ENCODE data around the gene CALU.

Gene CALU

DNA sequence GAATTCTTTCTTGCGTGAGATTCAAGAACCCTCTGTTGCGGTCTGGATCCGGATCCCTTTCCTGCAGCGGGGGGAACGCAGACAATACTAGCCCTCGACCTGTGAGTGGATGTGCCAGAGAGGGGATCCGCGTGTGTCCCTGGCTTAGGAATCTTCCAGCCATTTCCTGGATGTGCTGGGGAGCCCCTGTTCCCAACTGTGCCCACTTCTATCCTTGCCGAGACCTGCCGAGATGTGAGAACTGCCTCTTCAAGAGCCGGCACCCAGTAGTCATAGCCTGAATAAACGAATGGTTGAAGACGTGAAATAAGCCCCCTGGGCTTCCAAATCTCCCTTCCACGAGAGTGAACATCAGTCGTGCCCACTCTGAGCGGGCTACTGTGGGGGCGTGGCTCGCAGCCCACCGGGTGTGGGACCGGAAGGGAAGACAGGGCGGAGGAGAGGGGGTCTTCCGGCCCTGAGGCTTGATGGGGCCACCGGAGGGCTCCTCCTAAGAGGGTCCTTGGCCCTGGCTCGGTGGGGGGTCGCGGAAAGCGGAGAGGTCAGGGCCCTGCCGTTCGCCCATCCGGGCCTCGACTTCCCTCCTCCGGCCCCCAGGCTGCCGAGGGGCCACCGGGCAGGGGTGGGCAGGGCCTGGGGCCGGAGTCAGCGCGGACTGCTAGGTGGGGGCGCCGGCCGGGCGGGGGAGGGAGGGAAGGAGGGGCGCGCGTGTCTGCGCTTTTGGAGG lies 51.3 kb downstream of the CALU start:
- no peak for DNase-seq

DNA sequence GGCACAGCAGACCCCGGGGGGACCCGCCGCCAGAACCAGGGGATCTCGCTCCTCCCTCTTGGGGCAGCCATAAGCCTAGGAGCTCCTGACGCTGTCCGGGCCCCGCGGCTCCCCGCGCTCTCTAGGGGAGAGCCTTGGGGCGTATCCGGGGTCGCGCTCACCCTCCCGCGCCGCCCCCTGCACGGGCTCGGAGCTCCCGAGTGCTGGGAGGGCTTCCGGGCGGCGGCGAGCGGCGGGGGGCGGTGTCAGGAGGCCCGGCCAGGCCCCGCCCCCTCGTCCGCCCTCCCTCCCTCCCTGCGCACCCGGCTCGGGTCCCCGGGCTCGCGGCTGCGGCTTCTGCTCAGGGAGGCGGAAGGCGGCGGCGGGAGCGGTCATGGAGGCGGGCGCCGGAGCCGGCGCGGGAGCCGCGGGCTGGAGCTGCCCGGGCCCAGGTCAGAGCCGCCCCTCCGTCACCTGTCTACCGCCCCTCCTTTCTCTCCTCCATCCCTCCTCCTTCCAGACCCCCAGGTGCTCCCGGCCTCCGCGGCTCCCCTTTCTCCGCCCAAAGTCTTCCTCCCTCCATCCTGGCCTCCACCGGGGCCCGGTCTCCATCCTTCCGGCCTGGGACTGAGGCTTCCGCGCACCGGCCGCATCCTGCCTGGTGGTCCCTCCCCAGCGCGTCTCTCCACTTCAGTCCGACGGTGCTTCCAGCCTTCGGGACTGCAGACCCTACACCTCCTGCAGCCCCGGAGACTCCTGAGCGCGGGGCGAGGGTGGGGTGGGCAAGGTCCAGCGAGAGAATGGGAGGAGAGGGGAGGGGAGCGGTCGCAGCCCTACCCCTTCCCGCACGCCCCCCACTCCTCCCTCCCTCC lies 52.2 kb downstream of the CALU start, which contains the start of gene CCDC136:
Gene CCDC136, plus strand, starts transcription at position 848 of the 851 bp plus-strand sequence. CDS start 444 bp downstream, outside the sequence.
- peak; percentile 83 for DNase-seq

DNA sequence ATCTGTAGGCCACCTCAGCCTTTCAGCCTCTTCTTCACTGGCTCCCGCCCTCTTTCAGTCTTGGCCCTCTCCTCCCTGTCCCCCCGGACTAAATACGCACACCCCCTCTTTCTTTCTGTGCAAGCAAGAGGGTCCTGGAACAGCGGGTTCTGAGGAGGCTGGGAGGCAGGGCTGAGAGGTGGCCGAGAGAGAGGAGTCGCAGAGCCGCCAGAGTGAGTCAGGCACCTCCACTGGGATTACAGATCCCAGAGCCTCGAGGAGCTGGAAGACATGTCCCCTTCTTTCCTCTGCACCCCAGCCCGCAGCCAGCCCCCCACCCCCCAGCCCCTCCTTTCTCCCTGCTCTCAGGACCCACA lies 52.8 kb downstream of the CALU start:
- DNase-seq: no peak

DNA sequence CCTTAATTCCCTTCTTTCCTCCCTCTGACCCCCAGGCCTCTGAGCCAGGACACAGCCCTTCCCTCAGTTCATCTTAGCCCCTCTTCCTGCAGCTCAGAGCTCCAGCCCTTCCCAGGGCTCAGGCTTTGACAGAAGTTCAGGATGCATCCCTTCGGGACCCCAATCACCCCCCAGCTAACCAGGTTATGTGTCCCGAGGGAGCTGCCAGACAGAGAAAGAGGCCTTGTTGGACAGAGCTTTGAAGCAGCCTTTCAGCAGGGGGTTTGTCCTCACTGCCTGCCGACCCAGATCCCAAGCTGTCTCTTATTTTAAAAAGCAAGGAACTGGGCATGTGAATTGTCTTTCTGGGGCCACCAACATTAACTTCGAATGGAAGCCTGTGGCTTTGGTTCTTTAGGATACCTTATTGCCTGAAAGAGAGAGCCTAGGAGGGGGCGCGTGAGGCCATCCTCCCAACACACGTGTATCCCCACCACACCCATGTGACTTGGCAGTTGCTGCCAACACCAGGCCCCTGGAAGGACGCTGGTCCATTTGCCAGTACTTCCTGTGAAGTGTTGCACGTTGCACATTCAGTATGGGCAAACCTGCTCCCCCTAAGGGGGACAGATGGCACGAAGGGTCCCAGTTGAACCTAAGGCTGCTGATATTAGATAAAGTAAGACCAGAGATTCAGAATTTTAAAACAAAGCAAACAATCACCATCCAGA lies 53.5 kb downstream of the CALU start:
- no peak for DNase-seq

DNA sequence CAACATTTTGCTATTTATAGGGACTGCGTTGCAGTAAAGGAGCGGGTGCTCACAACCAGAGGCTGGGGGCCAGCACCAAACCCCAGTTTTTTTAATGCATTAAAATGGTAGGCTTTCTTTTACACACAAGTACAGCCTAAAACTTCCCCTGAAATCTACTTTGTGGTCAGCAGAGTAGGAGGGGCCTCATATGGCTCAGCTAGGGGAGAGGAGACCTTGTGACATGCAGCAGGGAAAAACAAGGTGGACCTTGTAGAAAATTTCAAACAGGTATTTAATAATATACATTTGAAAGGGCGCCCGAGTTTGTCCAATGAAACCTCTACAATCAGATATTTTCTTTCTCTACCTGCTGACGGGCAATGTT lies 54.0 kb downstream of the CALU start:
- no peak for DNase-seq

DNA sequence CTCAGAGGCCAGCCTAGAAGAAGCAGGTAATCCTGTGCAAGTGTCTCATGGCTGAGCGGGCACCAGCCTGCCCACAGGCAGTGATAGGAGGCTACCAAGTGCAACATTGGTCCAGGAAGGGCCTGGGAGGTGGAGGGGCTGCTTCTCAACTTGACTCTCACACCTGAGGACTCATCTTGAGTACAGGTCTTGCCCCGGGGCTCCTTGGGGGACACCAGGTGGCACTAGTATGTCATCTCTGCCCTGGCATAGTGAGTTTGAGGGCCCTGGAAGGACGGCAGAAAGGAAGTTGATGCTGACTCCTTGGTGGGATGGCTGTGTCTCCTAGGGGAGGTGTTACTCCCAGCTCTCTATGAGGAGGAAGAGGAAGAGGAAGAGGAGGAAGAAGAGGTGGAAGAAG lies 54.9 kb downstream of the CALU start:
- peak; percentile 40 for DNase-seq

DNA sequence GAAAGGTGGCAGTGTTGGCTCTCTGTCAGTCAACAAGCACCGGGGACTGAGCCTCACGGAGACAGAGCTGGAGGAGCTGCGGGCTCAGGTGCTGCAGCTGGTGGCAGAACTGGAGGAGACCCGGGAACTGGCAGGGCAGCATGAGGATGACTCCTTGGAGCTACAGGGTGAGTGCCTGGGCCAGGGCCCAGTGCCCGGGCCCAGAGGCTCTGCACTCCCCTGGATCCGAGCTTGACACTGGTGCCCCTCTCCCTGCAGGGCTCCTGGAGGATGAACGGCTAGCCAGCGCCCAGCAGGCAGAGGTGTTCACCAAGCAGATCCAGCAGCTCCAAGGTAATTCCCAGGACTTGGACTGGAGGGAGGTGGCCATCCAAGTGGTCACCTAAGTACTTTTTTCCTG lies 55.3 kb downstream of the CALU start:
- DNase-seq: no peak

DNA sequence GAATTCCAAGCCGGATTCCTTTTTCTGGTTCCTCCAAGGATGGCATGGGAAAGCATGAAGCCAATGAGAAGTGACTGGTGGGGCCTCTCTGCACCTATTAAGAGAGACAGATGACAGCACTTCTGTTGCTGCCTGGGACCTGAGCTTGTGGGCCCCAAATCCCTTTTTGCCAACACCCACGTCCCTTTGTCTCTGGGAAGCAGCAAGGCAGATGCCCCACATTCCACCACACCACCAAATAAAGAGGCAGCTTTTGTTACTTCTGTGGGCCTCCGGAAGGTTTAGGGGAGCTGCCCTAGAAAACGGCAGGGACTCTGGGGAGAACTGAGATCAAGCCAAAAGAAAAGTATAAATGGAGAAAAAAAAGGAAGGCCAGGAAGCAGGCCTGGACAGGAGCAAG lies 56.0 kb downstream of the CALU start:
- no peak for DNase-seq

DNA sequence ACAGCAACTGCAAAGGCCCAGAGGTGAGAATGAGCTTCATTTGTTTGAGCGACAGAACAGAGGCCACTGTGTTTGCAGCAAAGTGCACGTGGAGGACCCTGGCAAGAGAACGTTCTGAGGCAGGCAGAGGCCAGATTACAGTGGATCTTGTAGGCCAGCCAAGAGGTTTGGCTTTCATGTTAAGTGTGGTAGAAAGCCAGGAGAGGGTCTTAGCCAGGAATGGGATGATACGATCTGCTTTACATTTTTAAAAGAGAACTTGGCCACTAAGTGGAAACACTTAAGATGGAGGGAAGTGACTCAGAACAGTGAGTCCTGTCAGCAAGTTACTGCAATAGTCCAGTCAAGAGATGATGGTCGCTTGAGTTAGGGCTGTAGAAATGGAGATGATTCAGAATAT lies 57.2 kb downstream of the CALU start:
- DNase-seq: no peak

DNA sequence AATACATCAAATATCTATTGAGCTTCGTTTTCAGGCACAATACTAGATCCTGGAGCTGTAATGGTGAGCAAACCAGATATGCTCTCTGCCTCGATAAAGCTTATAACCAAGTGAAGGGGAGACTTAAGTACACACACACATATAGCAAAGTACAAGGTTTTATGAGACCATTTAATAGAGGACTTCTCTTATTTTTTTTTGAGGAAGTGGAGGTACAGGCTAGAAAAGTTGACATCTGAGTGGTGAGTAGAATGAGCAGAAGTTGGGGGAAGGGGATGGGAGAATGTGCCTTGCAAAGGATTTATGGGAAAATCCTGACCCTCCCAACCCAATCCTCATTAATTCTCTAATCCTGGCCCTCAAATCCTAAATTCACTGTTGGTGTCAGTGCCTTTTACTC lies 60.3 kb downstream of the CALU start:
- DNase-seq: no peak

DNA sequence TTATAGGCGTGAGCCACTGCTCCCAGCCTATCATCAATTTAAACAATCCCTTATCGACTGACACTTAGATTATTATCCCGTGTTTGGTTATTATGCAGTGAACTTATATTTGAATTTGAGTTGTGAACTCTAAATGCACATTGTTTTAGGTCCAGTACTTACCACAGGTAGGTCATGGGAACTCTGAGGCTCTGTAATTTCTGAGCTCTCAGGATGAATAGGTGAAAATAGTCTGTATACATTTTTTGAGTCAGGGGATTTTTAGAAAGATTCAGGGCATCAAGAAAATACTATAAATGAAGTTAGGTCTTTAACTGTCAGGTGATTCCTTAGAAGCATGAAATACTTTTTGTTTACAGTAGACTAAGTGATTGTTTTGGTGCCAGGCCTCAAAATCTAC lies 61.4 kb downstream of the CALU start:
- DNase-seq: no peak

DNA sequence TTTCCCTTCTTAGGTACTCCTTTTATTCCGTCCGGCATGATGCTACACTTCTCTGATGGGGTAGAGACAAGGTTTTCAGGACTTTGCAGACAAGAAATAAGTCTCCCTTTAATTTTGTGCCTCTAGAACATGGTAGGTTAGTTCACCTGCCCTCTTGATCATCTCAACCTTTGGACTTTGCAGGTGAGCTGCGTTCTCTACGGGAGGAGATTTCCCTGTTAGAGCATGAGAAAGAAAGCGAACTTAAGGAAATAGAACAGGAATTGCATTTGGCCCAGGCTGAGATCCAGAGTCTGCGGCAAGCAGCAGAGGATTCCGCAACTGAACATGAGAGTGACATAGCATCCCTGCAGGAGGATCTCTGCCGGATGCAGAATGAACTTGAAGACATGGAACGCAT lies 61.8 kb downstream of the CALU start:
- DNase-seq: no peak

DNA sequence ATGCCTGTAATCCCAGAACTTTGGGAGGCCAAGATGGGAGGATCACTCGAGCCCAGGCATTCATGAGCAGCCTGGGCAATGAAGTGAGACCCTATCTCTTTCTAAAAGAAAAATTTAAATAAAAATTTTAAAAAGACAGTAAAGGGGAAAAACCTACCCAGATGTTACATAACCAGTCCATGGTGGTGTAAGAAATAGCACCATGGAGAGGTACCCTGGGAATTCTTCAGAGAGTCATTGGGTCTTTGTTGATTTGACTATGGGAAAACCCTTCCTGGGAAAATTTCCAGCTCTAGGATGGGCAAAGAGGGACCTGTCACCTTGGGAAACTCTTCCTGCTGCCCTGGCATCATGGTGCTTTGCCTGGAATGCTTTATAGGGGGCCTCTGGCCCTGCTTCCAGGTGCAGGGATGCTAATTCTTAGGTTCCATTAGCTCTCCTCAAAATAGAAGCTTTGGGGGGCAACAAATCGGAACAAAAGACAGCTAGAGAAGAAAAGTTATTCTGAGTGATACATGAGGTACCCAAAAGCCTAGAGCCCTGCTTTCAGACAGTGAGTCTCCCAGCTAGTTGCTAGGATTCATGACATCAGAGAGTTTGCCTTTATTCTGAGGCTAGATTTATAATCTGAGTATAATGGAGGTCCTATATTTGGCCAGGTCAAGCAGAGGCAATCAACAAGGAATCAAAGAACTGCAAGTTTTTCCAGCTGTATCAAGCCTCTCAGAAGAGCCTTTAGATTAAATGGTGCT lies 62.7 kb downstream of the CALU start:
- DNase-seq: no peak

DNA sequence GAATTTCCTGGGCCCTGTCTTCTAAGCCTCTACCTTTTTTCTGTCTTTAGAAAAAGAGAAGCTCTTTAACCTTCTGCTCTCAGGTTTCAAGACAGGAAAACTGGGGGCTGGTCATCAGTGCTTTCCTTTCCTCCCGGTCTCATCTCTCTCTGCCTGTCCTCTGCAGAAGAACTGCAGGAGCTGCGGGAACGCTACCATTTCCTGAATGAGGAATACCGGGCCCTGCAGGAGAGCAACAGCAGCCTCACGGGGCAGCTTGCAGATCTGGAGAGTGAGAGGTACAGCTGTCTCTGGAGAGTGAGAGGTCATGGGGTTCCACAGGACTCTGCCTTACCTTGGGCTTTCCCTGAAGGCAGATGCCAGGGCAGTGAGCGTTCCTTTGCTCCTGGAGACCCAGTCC lies 65.3 kb downstream of the CALU start:
- DNase-seq: no peak

DNA sequence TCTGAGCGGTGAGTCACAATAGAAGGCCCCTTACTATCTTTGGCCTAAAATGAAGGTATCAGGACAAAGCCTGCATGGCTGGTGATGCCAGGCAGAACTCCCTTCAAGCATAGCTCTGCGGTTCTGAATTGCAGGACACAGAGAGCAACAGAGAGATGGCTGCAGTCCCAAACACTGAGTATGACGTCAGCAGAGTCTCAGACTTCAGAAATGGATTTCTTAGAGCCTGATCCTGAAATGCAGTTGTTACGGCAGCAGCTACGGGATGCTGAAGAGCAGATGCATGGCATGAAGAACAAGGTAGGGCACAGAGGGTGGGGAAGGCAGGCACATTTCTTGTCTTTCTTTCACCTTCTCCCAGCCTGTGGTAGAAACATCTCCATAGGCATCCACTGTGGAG lies 66.1 kb downstream of the CALU start:
- no peak for DNase-seq

DNA sequence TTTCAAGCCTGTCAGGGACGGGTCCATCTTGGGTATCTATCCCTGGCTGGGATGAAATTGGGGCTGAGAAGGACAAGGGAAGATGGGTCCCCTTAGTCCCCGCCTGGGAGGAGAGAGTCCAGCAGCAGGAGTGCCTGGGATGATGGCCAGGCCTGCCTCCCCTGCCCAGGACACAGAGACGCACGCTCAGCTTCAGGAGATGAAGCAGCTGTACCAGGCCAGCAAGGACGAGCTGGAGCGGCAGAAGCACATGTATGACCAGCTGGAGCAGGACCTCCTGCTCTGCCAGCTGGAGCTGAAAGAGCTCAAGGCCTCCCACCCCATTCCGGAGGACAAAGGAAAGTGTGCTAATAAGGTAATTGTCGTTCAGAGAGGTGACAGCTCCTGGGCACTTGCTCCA lies 68.0 kb downstream of the CALU start:
- DNase-seq: no peak

DNA sequence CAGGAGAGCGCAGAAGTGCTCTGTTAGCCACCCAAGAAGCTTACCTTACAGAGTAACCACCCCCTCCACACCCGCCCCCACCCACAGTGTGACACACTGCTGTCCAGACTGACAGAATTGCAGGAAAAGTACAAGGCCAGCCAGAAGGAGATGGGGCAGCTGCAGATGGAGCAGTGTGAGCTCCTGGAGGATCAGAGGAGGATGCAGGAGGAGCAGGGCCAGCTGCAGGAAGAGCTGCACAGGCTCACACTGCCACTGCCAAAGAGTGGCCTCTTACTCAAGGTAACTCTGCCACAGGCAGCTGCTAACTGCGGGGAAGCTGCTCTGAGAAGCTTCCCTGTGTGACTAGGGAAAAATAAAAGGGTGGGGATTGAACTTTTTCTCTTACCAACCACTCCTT lies 70.2 kb downstream of the CALU start:
- DNase-seq: no peak

DNA sequence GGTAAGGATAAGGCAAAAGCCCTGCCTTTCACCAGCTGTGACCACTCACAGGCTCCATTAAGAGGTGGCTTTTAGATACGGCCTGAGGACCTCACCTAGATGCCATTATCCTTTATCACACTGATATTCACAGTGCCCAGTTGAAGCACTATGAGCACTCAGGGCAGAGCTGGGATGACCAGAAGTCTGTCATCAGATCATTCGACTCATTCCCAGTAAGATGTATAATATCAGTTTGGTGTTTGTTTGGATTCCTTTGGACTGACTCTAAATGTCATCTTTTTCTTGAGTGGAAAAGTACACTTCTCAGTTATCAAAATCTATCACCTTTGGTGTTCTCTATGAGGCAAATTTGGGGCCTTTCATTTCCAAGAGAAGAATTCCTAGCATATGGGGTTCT lies 71.3 kb downstream of the CALU start:
- no peak for DNase-seq

DNA sequence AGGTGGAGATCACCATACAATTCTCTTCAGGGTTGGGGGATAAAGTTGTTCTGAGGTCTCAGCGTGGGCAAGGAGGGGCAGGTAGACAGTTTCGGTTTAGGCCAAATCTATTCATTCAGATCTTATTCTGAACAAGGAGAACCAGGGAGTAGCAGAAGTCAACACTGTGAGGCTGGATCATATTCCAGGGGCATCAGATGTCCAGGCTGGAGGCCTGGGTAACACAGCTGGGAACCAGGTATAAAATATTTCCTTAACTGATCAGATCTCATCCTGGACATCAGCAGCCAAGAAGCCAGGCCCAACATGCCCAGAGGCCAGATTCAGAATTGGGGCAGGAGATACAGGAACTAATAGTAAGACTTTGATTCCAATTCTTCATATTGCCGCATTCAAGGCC lies 71.8 kb downstream of the CALU start:
- DNase-seq: no peak

DNA sequence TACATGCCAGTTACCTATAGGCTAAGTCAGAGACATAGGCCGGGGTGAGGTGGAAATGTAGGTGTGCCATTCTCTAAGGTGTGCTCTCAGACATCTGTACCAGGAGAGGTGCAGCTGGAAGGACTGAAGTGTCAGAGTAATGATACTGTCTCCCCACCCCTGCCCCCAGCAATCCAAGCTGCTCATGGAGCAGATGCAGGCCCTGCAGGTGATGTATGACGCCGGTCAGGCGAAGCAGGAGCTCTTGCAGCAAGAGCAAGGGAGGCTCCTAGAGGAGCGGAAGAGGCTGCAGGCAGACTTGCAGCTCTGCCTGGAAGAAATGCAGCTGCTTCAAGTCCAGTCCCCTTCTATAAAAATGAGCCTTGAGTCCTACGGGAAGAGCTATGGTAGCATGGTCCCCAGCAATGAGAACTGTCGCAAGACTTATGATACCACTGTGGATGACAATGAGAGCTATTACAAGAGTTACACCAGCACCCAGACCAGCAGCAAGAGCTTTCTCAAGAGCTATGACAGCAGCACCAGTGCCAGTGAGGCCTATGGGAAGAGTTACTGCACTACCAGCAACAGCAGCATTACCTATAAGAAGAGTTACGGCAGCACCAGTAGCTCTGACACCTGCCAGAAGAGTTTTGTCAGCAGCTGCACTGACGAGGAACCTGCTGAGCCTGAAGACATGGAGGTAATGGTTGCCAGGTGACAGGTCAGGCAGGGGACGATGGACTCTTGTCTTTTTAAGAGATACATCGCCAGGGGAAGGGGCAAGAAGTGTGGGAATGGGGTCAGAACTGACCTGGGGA lies 72.7 kb downstream of the CALU start:
- DNase-seq: no peak

DNA sequence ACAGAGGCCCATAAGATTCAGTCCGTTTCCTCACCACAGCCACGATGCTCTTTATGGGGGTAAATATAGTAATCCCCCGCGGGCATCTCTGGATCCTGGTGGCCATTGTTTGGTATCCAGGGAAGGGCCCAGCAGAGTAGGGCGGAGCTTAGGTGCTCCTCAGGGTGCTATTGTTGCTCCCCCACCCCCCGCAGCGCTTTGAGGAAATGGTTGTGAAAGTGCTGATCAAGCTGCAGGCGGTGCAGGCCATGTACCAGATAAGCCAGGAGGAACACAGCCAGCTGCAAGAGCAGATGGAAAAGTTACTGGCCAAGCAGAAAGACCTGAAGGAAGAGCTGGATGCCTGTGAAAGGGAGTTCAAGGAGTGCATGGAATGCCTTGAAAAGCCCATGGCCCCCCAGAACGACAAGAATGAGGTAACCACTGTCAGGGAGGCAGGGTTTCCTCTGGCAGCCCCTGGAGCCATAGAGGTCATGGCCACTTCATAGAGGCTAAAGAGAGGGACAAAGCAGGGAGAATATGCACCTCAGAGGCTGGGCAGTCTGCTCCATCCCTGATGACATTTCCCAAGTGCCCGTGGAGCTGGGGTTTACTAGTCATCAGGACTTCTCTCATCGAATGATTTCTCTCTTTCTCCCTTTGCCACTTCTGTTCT lies 73.5 kb downstream of the CALU start:
- no peak for DNase-seq

DNA sequence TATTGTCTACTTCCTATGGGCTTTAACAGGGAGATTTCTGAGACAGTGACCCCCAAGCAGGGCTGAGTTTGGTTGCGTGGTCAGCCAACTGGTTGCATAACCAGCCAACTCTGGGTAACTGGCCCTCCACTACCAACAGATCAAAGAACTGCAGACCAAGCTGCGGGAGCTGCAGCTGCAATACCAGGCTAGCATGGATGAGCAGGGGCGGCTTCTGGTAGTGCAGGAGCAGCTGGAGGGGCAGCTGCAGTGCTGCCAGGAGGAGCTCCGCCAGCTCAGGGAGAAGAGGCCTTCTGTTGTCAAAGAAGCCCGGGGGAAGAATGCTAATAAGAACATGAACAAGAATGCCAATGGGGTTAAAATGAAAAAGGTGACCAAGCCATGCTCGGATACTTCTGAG lies 75.3 kb downstream of the CALU start:
- DNase-seq: no peak
